Left forelimb (tissue), 1 donor: ENCODE results near the gene TRABD2A.
"Not testable (repeated sequence)": the region's sequence is repeated elsewhere in the genome, so short reads cannot be mapped to it uniquely, and the experiment has no call there.

ENCODE experiments used
- DNase-seq: peaks from one replicate; pipeline ENCODE4 v3.0.0-alpha.2; 2018; ENCODE audit warnings: low spot score

Gene TRABD2A

GRCh38 chr2:84778911-84779690, 101.8 kb downstream of the TRABD2A start:
- DNase-seq, result no peak

- no peak for DNase-seq
Observed at GRCh38 chr2:84776011-84776410, 104.9 kb downstream of the TRABD2A start.

GRCh38 chr2:84773562-84773961, 107.3 kb downstream of the TRABD2A start:
- not testable (repeated sequence) for DNase-seq
